HL-60 (cell line): ENCODE measurements around the gene SLC6A6.

ENCODE experiments used
- CTCF ChIP-seq: IDR thresholded peaks from one replicate; pipeline ENCODE4 v1.5.1; 2011; ENCODE audit warnings: low read length, control low read depth, inconsistent platforms; ENCODE audit not compliant: insufficient read depth
- POLR2AphosphoS5 ChIP-seq: IDR thresholded peaks from 2 replicates; pipeline ENCODE4 v1.6.1; 2012; ENCODE audit warnings: low read depth

GRCh38 chr3:14480207-14481017, 78.0 kb downstream of the SLC6A6 start:
- TF ChIP-seq CTCF: no peak
- TF ChIP-seq POLR2AphosphoS5: no peak
